Lower leg skin (tissue), 4 donors: ENCODE measurements around the gene GLRB. TPM values are rescaled to one million over a fixed set of nuclear protein-coding genes. Genes with fewer than 3 reads are reported as not detected.

Experiments
- DNase-seq, 2 donors: peaks; one replicate each; pipeline ENCODE4 v3.0.0-alpha.2; 2019; ENCODE audit warnings: low spot score in 2 of 2
- H3K4me3 ChIP-seq: fragments of 200-600 bp; sonication (generic); 2 replicates; pipeline ENCODE4 v1.5.1; 2017; ENCODE audit warnings: mild to moderate bottlenecking, low read depth; ENCODE audit not compliant: poor library complexity, severe bottlenecking
- POLR2A ChIP-seq, 2 donors: fragments of 450-650 bp; IDR thresholded peaks; one replicate each; pipeline ENCODE4 v1.6.1; 2016 to 2017; ENCODE audit warnings: antibody characterized with exemption in 2 of 2, mild to moderate bottlenecking in 1 of 2, moderate library complexity in 1 of 2
- WGBS, 2 donors: methylation state at CpG; one replicate each; pipeline ENCODE4 v1.1.5; 2018; 5-methylcytosine and 5-hydroxymethylcytosine counted together
- intact Hi-C: fragments of 100-400 bp; cut with DNase I; formaldehyde crosslinking; loops from one replicate; pipeline ENCODE4 v1.15.0; 2023; ENCODE audit warnings: low total_unique reads
- total RNA-seq, 4 donors: library from RNA; depleted of rRNA; stranded (reverse); fragments of >200 nt; gene quantifications; one replicate each; pipeline ENCODE4 v1.1.0, GENCODE V29; 2016
- TF ChIP-seq, protein P1 (sequence below), 3 donors: fragments of 450-650 bp; IDR thresholded peaks; one replicate each; pipeline ENCODE4 v1.5.1; 2016; ENCODE audit warnings: antibody characterized with exemption in 3 of 3, mild to moderate bottlenecking in 3 of 3, moderate library complexity in 2 of 3

GLRB gene
- total RNA-seq, 4 donors from 2014 or later: 1.3 to 2.2 (median 1.9) TPM

DNA sequence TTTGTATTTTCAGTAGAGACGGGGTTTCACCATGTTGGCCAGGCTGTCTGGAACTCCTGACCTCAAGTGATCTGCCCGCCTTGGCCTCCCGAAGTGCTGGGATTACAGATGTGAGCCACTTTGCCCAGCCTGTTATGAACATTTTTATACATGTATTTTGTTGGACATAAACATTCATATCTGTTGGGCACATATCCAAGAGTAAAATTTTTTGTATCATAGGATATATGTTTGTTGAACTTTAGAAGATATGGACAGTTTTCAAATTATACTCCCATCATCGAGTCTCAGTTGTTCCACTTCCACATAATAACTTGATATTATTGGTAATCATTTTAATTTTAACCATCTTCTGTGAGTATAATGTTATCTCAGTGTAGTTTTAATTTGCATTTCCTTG is 23.6 kb downstream of the GLRB start:
- intact Hi-C loops: no loop called here
- WGBS, 2 donors: 86 to 89% methylated on average over 4 of the region's 4 CpGs
- TF ChIP-seq, protein P1, sequence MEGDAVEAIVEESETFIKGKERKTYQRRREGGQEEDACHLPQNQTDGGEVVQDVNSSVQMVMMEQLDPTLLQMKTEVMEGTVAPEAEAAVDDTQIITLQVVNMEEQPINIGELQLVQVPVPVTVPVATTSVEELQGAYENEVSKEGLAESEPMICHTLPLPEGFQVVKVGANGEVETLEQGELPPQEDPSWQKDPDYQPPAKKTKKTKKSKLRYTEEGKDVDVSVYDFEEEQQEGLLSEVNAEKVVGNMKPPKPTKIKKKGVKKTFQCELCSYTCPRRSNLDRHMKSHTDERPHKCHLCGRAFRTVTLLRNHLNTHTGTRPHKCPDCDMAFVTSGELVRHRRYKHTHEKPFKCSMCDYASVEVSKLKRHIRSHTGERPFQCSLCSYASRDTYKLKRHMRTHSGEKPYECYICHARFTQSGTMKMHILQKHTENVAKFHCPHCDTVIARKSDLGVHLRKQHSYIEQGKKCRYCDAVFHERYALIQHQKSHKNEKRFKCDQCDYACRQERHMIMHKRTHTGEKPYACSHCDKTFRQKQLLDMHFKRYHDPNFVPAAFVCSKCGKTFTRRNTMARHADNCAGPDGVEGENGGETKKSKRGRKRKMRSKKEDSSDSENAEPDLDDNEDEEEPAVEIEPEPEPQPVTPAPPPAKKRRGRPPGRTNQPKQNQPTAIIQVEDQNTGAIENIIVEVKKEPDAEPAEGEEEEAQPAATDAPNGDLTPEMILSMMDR (IDR thresholded peaks at IDR 0.05): no peak
- no peak for TF ChIP-seq POLR2A (IDR thresholded peaks at IDR 0.05)
- H3K4me3 ChIP-seq: no peak overlapping the region
- no peak for DNase-seq

DNA sequence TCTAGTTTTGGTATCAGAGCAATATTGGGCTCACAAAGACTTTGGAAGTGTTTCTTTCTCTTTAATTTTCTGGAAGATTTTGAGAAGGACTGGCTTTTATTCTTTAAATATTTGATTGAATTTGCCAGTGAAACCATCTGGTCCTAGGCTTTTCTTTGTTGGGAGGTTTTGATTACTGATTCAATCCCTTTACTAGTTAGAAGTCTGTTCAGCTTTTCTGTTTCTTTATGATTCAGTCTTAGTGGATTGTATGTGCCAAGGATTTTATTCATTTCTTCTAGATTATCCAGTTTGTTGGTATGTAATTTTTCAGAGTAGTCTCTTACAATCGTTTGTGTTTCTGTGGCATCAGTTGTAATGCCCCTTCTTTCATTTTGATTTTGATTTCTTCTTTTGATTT is 28.6 kb downstream of the GLRB start:
- TF ChIP-seq, protein P1 (IDR thresholded peaks at IDR 0.05): no peak
- no peak for TF ChIP-seq POLR2A (IDR thresholded peaks at IDR 0.05)
- no peak overlapping the region for H3K4me3 ChIP-seq
- 64 to 66% methylated on average over 1 of the region's 1 CpG for WGBS, 2 donors
- intact Hi-C loops: no loop called here
- DNase-seq: no peak

DNA sequence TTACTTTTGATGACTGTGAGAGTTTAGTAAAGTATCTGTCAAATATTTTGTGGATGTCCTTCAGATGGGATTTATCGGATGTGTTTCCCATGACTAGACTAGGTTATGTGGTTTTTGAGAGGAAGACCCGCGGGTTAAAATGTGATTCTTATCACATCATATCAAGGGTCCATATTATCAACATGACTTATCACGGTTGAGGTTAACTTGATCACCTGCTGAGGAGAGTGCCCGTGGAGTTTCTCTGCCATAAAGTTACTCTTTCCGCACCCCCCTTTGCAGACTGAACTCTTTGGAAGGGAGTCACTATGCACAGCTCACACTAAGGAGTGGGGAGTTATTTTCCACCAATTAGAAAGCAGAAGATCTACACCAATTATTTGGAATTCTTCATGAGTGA is 38.7 kb downstream of the GLRB start:
- no peak overlapping the region for H3K4me3 ChIP-seq
- DNase-seq: no peak
- 91 to 94% methylated on average over 6 of the region's 6 CpGs for WGBS, 2 donors
- intact Hi-C loops: no loop called here
- TF ChIP-seq POLR2A (IDR thresholded peaks at IDR 0.05): no peak
- TF ChIP-seq, protein P1 (IDR thresholded peaks at IDR 0.05): no peak

DNA sequence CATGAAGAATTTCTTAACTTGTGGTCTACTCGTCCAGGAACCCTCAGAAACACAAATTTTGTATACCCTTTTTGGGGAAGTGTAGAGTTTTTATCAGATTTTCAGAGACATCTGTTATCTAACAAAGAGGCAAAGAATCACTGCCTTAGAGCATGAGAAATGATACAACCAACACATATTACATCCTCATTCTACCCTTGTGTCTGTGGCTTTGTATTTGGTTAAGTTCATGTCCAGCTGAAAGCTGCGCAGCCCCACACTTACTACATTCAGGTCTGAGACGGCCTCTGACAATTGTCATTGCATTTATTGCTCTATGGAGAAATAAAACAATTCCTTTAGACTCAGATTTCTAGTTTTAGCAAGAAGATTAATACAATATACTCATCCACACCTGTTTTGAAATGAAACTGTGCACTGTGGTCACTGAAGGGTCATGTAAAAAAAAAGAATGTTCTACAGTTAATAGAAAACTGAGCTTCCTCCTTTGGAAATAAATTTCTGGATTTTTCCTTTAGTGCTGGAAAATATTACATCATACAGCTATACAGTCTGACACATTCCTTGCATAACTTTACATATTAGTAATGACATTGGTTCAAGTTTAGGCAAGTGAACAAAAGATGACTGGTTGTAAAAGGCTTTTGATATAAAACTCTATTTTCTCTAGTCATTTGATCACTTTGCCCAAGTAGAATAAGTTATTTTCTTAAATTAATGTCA is 39.8 kb downstream of the GLRB start:
- TF ChIP-seq, protein P1 (IDR thresholded peaks at IDR 0.05): no peak
- TF ChIP-seq POLR2A (IDR thresholded peaks at IDR 0.05): no peak
- intact Hi-C loops: no loop called here
- DNase-seq: no peak
- 75 to 78% methylated on average over 3 of the region's 3 CpGs for whole genome bisulfite sequencing, 2 donors
- no peak overlapping the region for H3K4me3 ChIP-seq

DNA sequence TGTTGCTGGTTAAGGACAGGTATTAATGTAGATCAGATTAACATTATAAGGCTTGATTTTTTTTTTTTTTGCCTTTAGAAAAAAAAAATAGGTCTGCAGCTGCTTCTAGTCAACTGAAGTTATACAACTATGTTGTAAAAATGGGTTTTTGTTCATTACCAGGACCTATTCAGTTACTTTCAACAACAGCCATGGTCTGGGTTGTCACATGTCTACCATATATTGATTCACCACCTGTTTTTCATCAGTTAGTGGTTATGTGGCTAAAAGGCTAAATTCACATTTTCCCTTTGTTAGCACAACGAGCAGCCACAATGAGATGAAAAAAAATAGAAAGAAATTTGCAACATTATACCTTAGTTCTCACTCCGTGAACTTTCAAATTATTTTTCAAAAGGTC is 45.5 kb downstream of the GLRB start:
- no peak for DNase-seq
- TF ChIP-seq POLR2A (IDR thresholded peaks at IDR 0.05): no peak
- TF ChIP-seq, protein P1 (IDR thresholded peaks at IDR 0.05): no peak
- no peak overlapping the region for H3K4me3 ChIP-seq
- intact Hi-C loops: no loop called here
- WGBS, 2 donors: 83 to 84% methylated on average over 2 of the region's 2 CpGs

DNA sequence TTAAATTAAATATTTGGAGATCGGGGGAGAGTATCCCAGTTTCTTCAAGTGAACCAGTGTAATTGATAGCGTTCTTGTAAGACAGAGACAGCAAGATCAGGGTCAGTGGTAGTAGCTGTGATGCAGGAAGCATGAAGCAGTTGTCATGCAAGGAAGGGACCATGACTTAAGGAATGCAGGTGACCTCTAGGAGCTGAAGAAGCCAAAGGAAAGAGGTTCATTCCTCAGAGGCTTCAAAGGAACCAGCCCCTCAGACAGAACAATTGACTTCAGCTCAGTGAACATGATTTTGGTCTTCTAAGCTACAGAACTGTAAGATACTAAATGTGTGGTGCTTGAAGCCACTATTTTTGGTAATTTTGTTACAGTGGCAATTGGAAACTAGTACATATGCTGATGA is 51.6 kb downstream of the GLRB start:
- H3K4me3 ChIP-seq: no peak overlapping the region
- TF ChIP-seq, protein P1 (IDR thresholded peaks at IDR 0.05): no peak
- no peak for TF ChIP-seq POLR2A (IDR thresholded peaks at IDR 0.05)
- intact Hi-C loops: no loop called here
- 94 to 97% methylated on average over 2 of the region's 2 CpGs for WGBS, 2 donors
- no peak for DNase-seq
